HepG2 (cell line): Measurements from ENCODE around the gene OIT3. TPM values are rescaled to one million over a fixed set of nuclear protein-coding genes. Genes with fewer than 3 reads are reported as not detected.

Source experiments
- ATF5 ChIP-seq: sonication (generic); formaldehyde crosslinking; IDR thresholded peaks from 2 replicates; pipeline ENCODE4 v1.4.0; 2020; ENCODE audit warnings: mild to moderate bottlenecking, low read depth, missing genetic modification reagents
- BORCS8-MEF2B ChIP-seq: sonication (generic); formaldehyde crosslinking; IDR thresholded peaks from 2 replicates; pipeline ENCODE4 v1.8.0; 2022; ENCODE audit warnings: mild to moderate bottlenecking, missing genetic modification reagents
- CCAR2 ChIP-seq: fragments of 200-400 bp; formaldehyde crosslinking; optimal IDR thresholded peaks from 2 replicates; pipeline ENCODE3; 2018; ENCODE audit warnings: low read depth, mild to moderate bottlenecking, low read length, moderate library complexity
- CCDC6 ChIP-seq: sonication (generic); formaldehyde crosslinking; IDR thresholded peaks from 2 replicates; pipeline ENCODE4 v1.8.1; 2022; ENCODE audit warnings: mild to moderate bottlenecking, missing genetic modification reagents, moderate library complexity
- EZH2 ChIP-seq: conservative IDR thresholded peaks from 2 replicates; pipeline ENCODE4 v1.6.1; 2012; ENCODE audit warnings: mild to moderate bottlenecking, low read depth, low read length, moderate library complexity
- FOXM1 ChIP-seq: sonication (generic); formaldehyde crosslinking; IDR thresholded peaks from 2 replicates; pipeline ENCODE4 v1.5.0; 2020; ENCODE audit warnings: missing genetic modification reagents
- GATAD1 ChIP-seq: IDR thresholded peaks from 2 replicates; pipeline ENCODE4 v1.6.1; 2016; ENCODE audit warnings: missing genetic modification reagents, missing compliant biosample characterization
- HIVEP1 ChIP-seq: sonication (generic); formaldehyde crosslinking; IDR thresholded peaks from 2 replicates; pipeline ENCODE4 v1.4.0; 2020; ENCODE audit warnings: mild to moderate bottlenecking, missing genetic modification reagents
- IRF2 ChIP-seq: IDR thresholded peaks from 2 replicates; pipeline ENCODE4 v1.6.1; 2018; ENCODE audit warnings: missing genetic modification reagents, missing compliant biosample characterization
- MIER3 ChIP-seq: IDR thresholded peaks from 2 replicates; pipeline ENCODE4 v1.6.1; 2016; ENCODE audit warnings: missing compliant biosample characterization, borderline replicate concordance
- NFKBIZ ChIP-seq: IDR thresholded peaks from 2 replicates; pipeline ENCODE4 v1.6.1; 2018; ENCODE audit warnings: missing genetic modification reagents, missing compliant biosample characterization
- PLSCR1 ChIP-seq: sonication (generic); formaldehyde crosslinking; IDR thresholded peaks from 2 replicates; pipeline ENCODE4 v1.5.0; 2020; ENCODE audit warnings: missing genetic modification reagents, mild to moderate bottlenecking, borderline replicate concordance
- PREB ChIP-seq: sonication (generic); formaldehyde crosslinking; IDR thresholded peaks from 2 replicates; pipeline ENCODE4 v1.4.0; 2020; ENCODE audit warnings: missing genetic modification reagents
- SAFB2 ChIP-seq: sonication (generic); formaldehyde crosslinking; IDR thresholded peaks from 2 replicates; pipeline ENCODE4 v1.5.1; 2020; ENCODE audit warnings: missing genetic modification reagents, low read depth, mild to moderate bottlenecking, borderline replicate concordance
- SNRNP70 ChIP-seq: fragments of 200-400 bp; formaldehyde crosslinking; IDR thresholded peaks from 2 replicates; pipeline ENCODE4 v1.6.1; 2017; ENCODE audit warnings: mild to moderate bottlenecking, low read depth, low read length, moderate library complexity
- SRF ChIP-seq: IDR thresholded peaks from 2 replicates; pipeline ENCODE4 v1.6.1; 2011; ENCODE audit warnings: mild to moderate bottlenecking, low read depth, low read length, moderate library complexity
- TSC22D2 ChIP-seq: sonication (generic); formaldehyde crosslinking; IDR thresholded peaks from 2 replicates; pipeline ENCODE4 v1.5.1; 2020; ENCODE audit warnings: missing genetic modification reagents, mild to moderate bottlenecking, borderline replicate concordance
- ZBTB21 ChIP-seq: sonication (generic); formaldehyde crosslinking; IDR thresholded peaks from 2 replicates; pipeline ENCODE4 v1.4.0; 2020; ENCODE audit warnings: missing genetic modification reagents
- ZFP36L2 ChIP-seq: sonication (generic); formaldehyde crosslinking; IDR thresholded peaks from 2 replicates; pipeline ENCODE4 v1.4.0; 2020; ENCODE audit warnings: missing genetic modification reagents
- ZNF205 ChIP-seq: IDR thresholded peaks from 2 replicates; pipeline ENCODE4 v1.6.1; 2018; ENCODE audit warnings: missing biosample characterization, missing genetic modification reagents
- ZNF230 ChIP-seq: sonication (generic); formaldehyde crosslinking; IDR thresholded peaks from 2 replicates; pipeline ENCODE4 v1.4.0; 2020; ENCODE audit warnings: mild to moderate bottlenecking, missing genetic modification reagents
- ZNF296 ChIP-seq: sonication (generic); formaldehyde crosslinking; conservative IDR thresholded peaks from 2 replicates; pipeline ENCODE4 v1.5.0; 2020; ENCODE audit warnings: mild to moderate bottlenecking, missing genetic modification reagents
- ZNF326 ChIP-seq: sonication (generic); formaldehyde crosslinking; IDR thresholded peaks from 2 replicates; pipeline ENCODE4 v1.4.0; 2020; ENCODE audit warnings: missing genetic modification reagents, borderline replicate concordance
- ZNF329 ChIP-seq: sonication (generic); formaldehyde crosslinking; IDR thresholded peaks from 2 replicates; pipeline ENCODE4 v1.9.0; 2021; ENCODE audit warnings: low read depth, mild to moderate bottlenecking, missing genetic modification reagents
- ZNF335 ChIP-seq: sonication (generic); formaldehyde crosslinking; IDR thresholded peaks from 2 replicates; pipeline ENCODE4 v1.4.0; 2020; ENCODE audit warnings: missing genetic modification reagents
- ZNF414 ChIP-seq: sonication (generic); formaldehyde crosslinking; IDR thresholded peaks from 2 replicates; pipeline ENCODE4 v1.5.0; 2020; ENCODE audit warnings: missing genetic modification reagents
- ZNF547 ChIP-seq: sonication (generic); formaldehyde crosslinking; IDR thresholded peaks from 2 replicates; pipeline ENCODE4 v1.5.1; 2020; ENCODE audit warnings: mild to moderate bottlenecking, missing genetic modification reagents
- ZNF746 ChIP-seq: sonication (generic); formaldehyde crosslinking; IDR thresholded peaks from 2 replicates; pipeline ENCODE4 v1.8.0; 2022; ENCODE audit warnings: mild to moderate bottlenecking, missing genetic modification reagents
- ZNF878 ChIP-seq: sonication (generic); formaldehyde crosslinking; IDR thresholded peaks from 2 replicates; pipeline ENCODE4 v1.8.1; 2023; ENCODE audit warnings: mild to moderate bottlenecking, missing genetic modification reagents, moderate library complexity
- ZSCAN29 ChIP-seq: sonication (generic); formaldehyde crosslinking; conservative IDR thresholded peaks from 2 replicates; pipeline ENCODE4 v1.4.0; 2020; ENCODE audit warnings: mild to moderate bottlenecking, missing genetic modification reagents
- polyA plus RNA-seq, 8 experiments: library from polyadenylated mRNA; depleted of rRNA in 3 of 8; stranded (reverse) in 7 of 8; unstranded in 1 of 8; fragments of >200 nt; fragmentation: Illumina TruSeq in 4 of 8; extraction: Trizol in 4 of 8; gene quantifications; 2 replicates each; pipeline versions ENCODE4 v1.2.1 to v1.2.3, GENCODE V29; 2011 to 2016; ENCODE audit warnings: low read depth in 4 of 8, missing spikeins in 1 of 8, mixed read lengths in 1 of 8; ENCODE audit not compliant: insufficient read depth in 1 of 8
- total RNA-seq, 5 experiments: library from RNA; depleted of rRNA; stranded (reverse); fragments of >200 nt; fragmentation: Illumina TruSeq; extraction: Trizol; gene quantifications; 2 replicates each; pipeline ENCODE4 v1.2.3, GENCODE V29; 2016; ENCODE audit warnings: low read depth in 1 of 5

Gene OIT3
- total and polyA plus RNA-seq, 2 of the 13 experiments (the other 11 are each of a cell fraction or from before 2014, with no cell fraction given): not detected

- TF ChIP-seq ZNF326 (CRISPR knock-in tag): no peak
- TF ChIP-seq NFKBIZ: no peak
- TF ChIP-seq ZNF746 (CRISPR knock-in tag): no peak
- no peak for TF ChIP-seq PLSCR1
- TF ChIP-seq PREB (CRISPR knock-in tag): no peak
- TF ChIP-seq GATAD1 (CRISPR knock-in tag): no peak
- TF ChIP-seq ZBTB21 (CRISPR knock-in tag): no peak
- no peak for TF ChIP-seq SRF
- TF ChIP-seq ATF5: no peak
- TF ChIP-seq SAFB2: no peak
- no peak for TF ChIP-seq ZNF296 (CRISPR knock-in tag)
- no peak for TF ChIP-seq ZNF547 (CRISPR knock-in tag)
- TF ChIP-seq IRF2 (CRISPR knock-in tag): no peak
- no peak for TF ChIP-seq CCAR2
- no peak for TF ChIP-seq ZFP36L2 (CRISPR knock-in tag)
- TF ChIP-seq CCDC6 (CRISPR knock-in tag): no peak
- no peak for TF ChIP-seq FOXM1
- TF ChIP-seq BORCS8-MEF2B (CRISPR knock-in tag): no peak
- TF ChIP-seq ZNF329 (CRISPR knock-in tag): no peak
- no peak for TF ChIP-seq HIVEP1 (CRISPR knock-in tag)
- no peak for TF ChIP-seq EZH2
- TF ChIP-seq ZNF205 (CRISPR knock-in tag): no peak
- no peak for TF ChIP-seq SNRNP70
- no peak for TF ChIP-seq ZNF335 (CRISPR knock-in tag)
- TF ChIP-seq ZNF414: no peak
- no peak; the same call in 1 of the 2 replicates for TF ChIP-seq ZSCAN29 (CRISPR knock-in tag)
- TF ChIP-seq ZNF230 (CRISPR knock-in tag): no peak
- TF ChIP-seq ZNF878 (CRISPR knock-in tag): no peak
- TF ChIP-seq MIER3 (CRISPR knock-in tag): no peak
- TF ChIP-seq TSC22D2 (CRISPR knock-in tag): no peak
These were observed 61.3 kb downstream of the OIT3 start, which contains the start of gene PLA2G12B (continued) for GRCh38 chr10:72954596-72955554.
